Measurements from ENCODE around the gene MRPS35.
"Not testable (repeated sequence)": the region's sequence is repeated elsewhere in the genome, so short reads cannot be mapped to it uniquely, and the experiment has no call there.

Gene MRPS35

DNA sequence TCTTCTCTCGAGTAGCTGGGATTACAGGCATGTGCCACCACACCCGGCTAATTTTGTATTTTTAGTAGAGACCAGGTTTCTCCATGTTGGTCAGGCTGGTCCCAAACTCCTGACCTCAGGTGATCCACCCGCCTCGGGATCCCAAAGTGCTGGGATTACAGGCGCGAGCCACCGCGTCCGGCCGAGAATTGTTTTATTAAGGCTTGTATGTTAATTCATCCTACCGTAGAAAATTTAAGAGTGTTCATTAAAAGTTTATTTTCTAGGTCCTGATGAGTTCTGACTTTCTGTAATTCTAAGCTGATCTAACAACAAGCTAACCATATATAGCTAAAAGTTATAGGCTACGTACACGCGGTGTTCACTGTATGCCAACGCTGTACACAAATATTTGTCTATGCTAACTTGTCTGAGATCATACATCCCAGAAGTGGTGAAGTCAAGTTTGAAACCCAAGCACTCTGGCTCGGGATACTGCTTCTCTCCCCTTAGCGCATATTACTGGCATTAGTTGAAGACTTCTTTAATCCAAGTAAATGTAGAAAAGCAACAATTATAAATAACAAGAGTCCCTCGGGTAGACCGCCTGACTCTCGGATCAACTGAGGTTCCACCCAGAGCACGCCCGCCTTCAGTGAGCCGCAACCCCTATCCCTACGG, 570 bp upstream of the MRPS35 start:
- DNase-seq: peak; percentile 55

DNA sequence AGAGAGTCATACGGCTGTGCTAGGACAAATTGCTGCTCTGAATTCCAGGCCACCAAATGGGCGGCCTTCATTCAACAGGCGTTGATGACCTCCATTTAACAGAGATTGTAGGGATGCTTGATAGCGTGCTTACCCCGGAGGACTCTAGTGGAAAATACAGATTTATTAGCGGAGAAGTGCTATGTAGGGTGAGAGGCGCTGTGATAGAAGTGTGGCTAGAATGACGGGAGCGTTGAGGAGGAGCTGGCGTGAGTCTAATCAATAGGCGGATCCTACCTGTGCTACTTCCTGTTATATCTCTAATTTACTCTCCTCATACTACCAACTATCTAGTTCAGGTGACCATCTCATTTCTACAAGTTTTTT, 668 bp downstream of the MRPS35 start:
- DNase-seq: peak; percentile 25

DNA sequence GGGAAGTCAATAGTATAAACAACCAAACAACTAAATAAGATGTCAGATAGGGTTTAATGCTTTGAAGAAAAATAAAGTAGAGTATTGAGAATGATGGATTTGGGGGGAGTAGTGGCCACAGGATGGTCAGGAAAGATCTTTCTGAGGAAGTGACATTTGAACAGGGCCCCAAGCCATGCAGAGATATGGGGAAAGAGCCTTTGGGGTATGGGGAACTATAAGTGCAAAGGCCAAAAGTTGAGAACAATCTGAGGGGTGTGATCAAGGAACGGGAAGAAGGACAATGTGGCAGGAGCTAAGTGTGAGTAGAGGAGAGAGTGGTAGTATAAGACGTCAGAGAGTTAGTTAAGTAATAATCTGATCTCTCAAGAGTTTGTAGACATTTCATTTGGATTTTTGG, 1.3 kb downstream of the MRPS35 start:
- no peak for DNase-seq

DNA sequence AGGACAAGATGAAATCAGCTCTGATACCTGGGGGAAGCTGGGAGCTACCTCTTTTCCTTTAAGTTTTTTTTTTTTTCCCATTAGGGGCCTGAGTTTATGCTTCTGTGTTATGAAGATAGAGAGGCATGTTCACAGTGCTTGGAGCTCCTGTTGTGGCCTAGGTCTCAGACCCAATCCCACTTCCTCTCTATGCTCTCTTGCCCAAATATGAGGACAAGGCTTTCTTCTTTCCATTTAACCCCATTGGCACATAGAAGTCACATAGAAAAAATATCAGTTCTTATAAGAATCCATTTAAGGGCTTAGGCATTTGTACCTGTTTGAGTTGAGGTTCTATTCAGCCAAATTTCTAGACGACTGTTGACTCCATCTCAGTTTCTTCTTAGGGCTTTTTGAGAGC, 12.6 kb downstream of the MRPS35 start:
- DNase-seq: no peak

- DNase-seq: no peak
Measured at GRCh38 chr12:27730097-27730588, 19.5 kb downstream of the MRPS35 start.

GRCh38 chr12:27732281-27732680, 21.6 kb downstream of the MRPS35 start:
- no peak for DNase-seq

DNA sequence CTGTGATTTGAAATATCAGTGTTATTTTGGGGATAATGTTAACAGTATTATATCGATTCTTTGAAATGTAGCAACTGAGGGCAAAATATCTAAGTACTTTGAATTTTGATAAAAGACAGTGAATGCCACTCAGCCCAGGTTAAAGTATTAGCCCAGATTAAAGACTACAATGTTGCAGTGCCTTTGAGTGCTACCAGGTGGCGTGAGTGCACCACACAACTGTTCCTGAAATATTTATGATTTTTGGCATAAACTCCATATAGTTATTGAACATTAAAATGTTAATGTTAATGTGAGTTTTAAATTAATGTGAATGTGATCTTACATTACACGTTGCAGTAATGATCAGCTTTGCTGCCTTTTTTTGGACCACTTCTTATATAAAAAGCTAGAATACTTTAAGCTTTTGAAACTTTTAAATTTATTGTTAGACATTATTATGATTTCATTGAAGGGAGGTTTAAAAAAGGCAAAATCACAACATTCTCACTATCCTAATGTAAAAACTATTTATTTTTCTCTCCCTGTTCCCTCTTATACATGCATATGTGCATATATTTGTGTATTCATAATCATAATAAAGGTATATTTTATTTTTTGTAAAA, 22.5 kb downstream of the MRPS35 start:
- peak; percentile 11 for DNase-seq

DNA sequence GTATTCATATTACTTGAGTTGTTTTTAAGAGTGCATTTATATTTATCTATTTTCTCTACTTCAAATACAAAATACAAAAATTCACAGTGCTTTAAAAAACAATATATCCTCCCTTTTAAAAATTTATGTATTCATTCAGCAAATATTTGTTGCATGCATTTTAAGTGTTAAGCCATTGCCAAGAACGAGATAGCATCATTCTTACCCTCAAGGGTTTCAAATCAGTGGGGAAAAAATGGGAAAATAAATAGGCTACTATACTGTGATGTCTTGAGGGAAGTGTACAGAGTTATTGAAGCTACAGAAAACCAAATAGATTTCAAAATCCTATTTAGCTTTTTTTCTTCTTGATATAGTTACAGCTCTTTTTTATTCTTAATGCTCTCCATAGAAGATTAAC, 23.2 kb downstream of the MRPS35 start:
- DNase-seq: no peak

DNA sequence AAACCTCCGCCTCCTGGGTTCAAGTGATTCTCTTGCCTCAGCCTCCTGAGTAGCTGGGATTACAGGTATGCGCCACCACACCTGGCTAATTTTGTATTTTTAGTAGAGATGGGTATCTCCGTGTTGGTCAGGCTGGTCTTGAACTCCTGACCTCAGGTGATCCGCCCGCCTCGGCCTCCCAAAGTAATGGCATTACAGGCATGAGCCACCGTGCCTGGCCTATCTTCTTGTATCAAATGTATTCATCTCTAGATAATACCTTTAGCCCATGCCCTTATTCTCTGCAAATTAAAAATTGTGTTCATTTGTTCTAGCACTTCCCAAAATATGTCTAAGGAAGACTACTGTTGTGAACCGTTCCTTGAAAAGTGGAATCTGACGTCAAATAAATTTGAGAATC, 23.7 kb downstream of the MRPS35 start:
- not testable (repeated sequence) for DNase-seq

GRCh38 chr12:27743601-27744000, 33.0 kb downstream of the MRPS35 start:
- no peak for DNase-seq

DNA sequence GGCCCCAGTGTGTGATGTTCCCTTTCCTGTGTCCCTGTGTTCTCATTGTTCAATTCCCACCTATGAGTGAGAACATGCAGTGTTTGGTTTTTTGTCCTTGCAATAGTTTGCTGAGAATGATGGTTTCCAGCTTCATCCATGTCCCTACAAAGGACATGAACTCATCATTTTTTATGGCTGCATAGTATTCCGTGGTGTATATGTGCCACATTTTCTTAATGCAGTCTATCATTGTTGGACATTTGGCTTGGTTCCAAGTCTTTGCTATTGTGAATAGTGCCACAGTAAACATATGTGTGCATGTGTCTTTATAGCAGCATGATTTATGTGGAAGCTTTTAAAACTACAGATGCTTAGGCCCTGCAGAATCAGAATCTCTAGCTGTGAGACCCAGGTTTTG, 35.1 kb downstream of the MRPS35 start:
- not testable (repeated sequence) for DNase-seq

DNA sequence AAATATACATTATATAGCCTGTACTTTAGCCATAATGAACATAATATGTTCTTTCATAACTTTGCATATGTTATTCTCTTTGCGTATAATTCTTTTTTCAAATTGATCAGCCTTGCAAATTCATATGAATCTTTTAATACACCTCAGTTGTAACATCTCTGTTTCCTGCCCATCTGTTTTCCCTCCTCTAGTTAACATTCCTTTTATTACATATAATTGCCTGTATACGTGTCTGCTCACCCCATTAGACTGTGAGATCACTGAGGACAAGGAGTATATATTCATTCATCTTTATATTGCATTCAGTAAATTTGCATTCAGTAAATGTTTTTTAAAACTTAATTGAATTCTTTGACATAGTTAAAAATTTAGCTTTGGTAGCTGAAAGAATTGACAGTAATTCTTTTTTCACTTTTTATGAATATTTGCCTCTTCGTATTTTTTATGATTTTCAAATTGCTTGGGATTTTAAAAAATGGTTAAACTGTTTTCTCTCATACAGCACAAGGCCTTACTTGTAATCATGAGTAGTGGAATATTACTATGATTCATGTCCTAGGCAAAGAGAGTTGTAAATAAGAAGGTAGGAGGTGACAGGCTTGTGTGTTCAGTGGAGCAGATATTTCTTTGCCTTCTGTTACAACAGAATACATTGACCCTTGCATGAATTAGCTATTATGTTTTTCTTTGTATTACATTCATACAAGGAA, 36.6 kb downstream of the MRPS35 start:
- DNase-seq: no peak

GRCh38 chr12:27751386-27752047, 40.9 kb downstream of the MRPS35 start:
- peak; percentile 16 for DNase-seq

- no peak for DNase-seq
Measured at GRCh38 chr12:27754795-27755194, 44.2 kb downstream of the MRPS35 start.

- no peak for DNase-seq
Measured at GRCh38 chr12:27756670-27757195, 46.1 kb downstream of the MRPS35 start.

DNA sequence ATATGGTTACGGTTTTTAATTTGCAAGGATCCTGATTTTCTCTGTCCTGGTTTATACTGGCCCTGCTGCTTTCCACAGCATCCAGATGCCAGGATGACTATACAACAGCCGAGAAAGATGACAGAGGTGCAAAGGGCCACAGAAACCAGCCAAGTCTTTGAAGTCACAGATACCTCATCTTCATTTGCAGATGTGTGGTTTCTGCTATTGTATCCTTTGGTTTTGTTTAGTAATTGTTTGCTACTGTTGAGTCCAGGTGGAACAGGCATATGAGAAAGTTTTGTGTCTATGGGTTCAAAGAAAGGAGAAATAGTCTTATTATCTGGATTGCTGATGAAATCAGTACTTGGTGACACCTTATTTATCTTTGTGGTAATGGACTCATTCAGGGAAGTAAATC, 52.1 kb downstream of the MRPS35 start:
- no peak for DNase-seq

GRCh38 chr12:27766587-27766986, 56.0 kb downstream of the MRPS35 start:
- DNase-seq: no peak

GRCh38 chr12:27769142-27769673, 58.6 kb downstream of the MRPS35 start:
- no peak for DNase-seq

DNA sequence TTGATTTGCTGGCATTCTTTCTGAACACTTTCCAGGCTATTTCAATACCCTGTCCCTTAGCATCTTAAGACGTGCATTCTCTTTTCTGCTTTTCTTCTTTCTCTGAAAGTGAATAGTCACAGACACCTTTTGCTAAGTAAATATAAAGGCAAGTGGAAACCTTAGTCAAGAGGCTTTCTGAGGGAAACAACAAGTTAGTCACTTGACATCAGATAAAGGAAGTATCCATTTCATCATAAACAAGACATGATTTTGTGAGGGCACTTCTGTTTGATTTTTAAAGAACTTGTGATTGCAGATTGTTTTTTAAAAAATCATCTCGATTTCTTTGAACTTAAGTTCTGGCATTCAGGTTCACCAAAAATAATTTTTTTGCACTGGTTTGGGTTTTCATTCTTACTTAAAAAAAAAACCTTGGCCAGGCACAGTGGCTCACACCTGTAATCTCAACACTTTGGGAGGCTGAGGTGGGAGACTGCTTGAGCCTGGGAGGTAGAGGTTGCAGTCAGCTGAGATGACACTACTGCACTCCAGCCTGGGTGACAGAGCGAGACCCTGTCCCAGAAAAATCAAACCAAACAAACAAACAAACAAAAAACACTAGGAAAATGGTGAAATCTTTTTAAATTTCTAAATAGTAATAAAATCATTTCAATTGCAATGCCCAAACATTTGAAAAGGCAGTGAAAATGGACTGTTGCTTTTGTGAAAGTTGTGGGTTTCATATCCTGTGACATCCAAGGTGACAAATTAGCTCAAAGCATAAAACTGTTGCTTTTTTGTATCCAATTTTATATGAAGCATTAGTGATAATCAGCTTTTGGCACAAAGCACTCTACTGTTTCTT, 61.1 kb downstream of the MRPS35 start:
- DNase-seq: no peak

DNA sequence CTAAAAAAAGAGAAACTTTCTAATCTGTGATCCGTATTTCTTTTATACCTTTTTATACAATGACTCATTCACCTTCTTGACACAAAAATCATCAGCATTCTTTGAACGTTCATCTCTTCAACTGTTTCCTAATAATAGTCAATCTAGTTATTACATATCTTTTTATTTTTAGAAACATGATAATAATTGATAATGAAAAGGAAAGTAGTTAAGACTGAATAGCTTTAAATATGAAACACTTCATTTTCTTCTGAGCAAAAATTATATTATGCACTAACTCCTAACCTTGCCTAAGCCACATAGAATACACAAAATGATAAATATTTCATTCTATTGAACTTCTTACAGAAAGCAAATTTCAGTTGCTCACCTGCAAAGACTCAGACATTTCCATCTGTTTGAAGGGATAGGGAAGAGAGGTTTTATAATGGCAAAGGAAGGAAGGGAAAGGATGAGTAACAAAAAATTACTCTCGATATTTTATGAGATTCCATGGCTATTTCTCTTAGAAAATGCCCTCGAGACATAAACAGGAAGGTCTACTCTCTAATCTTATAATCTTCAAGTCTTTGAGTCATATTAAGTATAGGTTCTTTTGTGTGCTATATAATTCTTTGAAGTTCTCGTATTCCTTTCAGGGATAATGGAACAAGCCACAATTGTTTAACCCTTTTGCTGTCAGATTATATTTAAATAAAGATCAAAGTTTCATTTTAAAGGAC, 61.9 kb downstream of the MRPS35 start:
- no peak for DNase-seq

GRCh38 chr12:27777141-27777540, 66.5 kb downstream of the MRPS35 start:
- no peak for DNase-seq
